HG03060 (cell line): ENCODE data around the gene PTPRR.

ENCODE experiments used
- ATAC-seq: cut with Tn5 transposase; IDR thresholded peaks from one replicate; pipeline ENCODE4 v1.9.1; 2021; ENCODE audit warnings: low read depth, moderate number of reproducible peaks; ENCODE audit not compliant: unreplicated experiment

PTPRR gene

GRCh38 chr12:70657616-70658286 is 262.8 kb downstream of the PTPRR start:
- ATAC-seq, result no peak

- no peak for ATAC-seq
These were observed 268.1 kb downstream of the PTPRR start for GRCh38 chr12:70652451-70652850.

- no peak for ATAC-seq
These were observed 271.7 kb downstream of the PTPRR start for GRCh38 chr12:70648831-70649230.

- ATAC-seq, result no peak
These were observed 272.3 kb downstream of the PTPRR start for GRCh38 chr12:70648191-70648590.

- no peak for ATAC-seq
These were observed 273.7 kb downstream of the PTPRR start for GRCh38 chr12:70646850-70647249.

- peak; percentile 79 for ATAC-seq
These were observed 274.8 kb downstream of the PTPRR start for GRCh38 chr12:70645494-70646317.

- ATAC-seq, result no peak
These were observed 275.7 kb downstream of the PTPRR start for GRCh38 chr12:70644861-70645260.

GRCh38 chr12:70643939-70644338 is 276.6 kb downstream of the PTPRR start:
- ATAC-seq, result no peak

GRCh38 chr12:70641691-70642090 is 278.8 kb downstream of the PTPRR start:
- ATAC-seq, result no peak

- no peak for ATAC-seq
These were observed 279.6 kb downstream of the PTPRR start for GRCh38 chr12:70640901-70641300.

GRCh38 chr12:70639535-70639934 is 281.0 kb downstream of the PTPRR start:
- no peak for ATAC-seq

GRCh38 chr12:70638639-70639360 is 281.7 kb downstream of the PTPRR start:
- ATAC-seq, result no peak

GRCh38 chr12:70637303-70638085 is 283.0 kb downstream of the PTPRR start, which contains the start of gene PTPRB:
TSS of gene PTPRB (minus strand) at chr12:70637429. CDS start at chr12:70637395, 34 bp downstream.
- ATAC-seq, result no peak

- ATAC-seq, result no peak
These were observed 284.8 kb downstream of the PTPRR start for GRCh38 chr12:70635755-70636154.

- ATAC-seq, result no peak
These were observed 291.6 kb downstream of the PTPRR start for GRCh38 chr12:70628701-70629480.

- no peak for ATAC-seq
These were observed 292.9 kb downstream of the PTPRR start for GRCh38 chr12:70627677-70628076.

GRCh38 chr12:70626180-70626579 is 294.4 kb downstream of the PTPRR start:
- ATAC-seq, result no peak

- no peak for ATAC-seq
These were observed 300.9 kb downstream of the PTPRR start for GRCh38 chr12:70619471-70620152.

GRCh38 chr12:70618371-70618770 is 302.2 kb downstream of the PTPRR start:
- ATAC-seq, result no peak
